HEK293 (cell line): ENCODE measurements around the gene FLCN.

ENCODE experiments used
- CTCF ChIA-PET: fragments of 350-600 bp; formaldehyde crosslinking; extraction: SDS; loops from one replicate; lab custom pipeline; 2021; ENCODE audit warnings: antibody characterized with exemption; lab: Yijun Ruan, JAX
- POLR2A ChIA-PET: fragments of 300-600 bp; formaldehyde crosslinking; extraction: SDS; loops from one replicate; lab custom pipeline; 2020; ENCODE audit warnings: antibody characterized with exemption, inconsistent platforms; lab: Yijun Ruan, JAX
- H3K27ac ChIP-seq: fragments of 200-500 bp; sonication (Bioruptor generic); 2 replicates; pipeline ENCODE4 v1.5.1; 2014; ENCODE audit warnings: low read depth, low read length, control low read depth, inconsistent platforms; ENCODE audit errors: extremely low read depth
- H3K36me3 ChIP-seq, 2 experiments: fragments of 200-500 bp in 1 of 2; sonication (Bioruptor generic) in 1 of 2; 1 replicate in 1 of 2; 2 replicates in 1 of 2; pipeline ENCODE4 v1.5.1; 2014 to 2017; ENCODE audit warnings: inconsistent platforms in 2 of 2, low read length in 2 of 2; ENCODE audit not compliant: control insufficient read depth in 2 of 2, insufficient read depth in 1 of 2
- H3K4me1 ChIP-seq: fragments of 200-500 bp; sonication (Bioruptor generic); 2 replicates; pipeline ENCODE4 v1.5.1; 2014; ENCODE audit warnings: mild to moderate bottlenecking, low read length, inconsistent platforms; ENCODE audit not compliant: control insufficient read depth, insufficient read depth
- H3K4me3 ChIP-seq: 2 replicates; pipeline ENCODE4 v1.5.1; 2011; ENCODE audit warnings: low read depth, mild to moderate bottlenecking, control low read depth, low read length, moderate library complexity
- H3K9me3 ChIP-seq: fragments of 200-500 bp; sonication (Bioruptor generic); 2 replicates; pipeline ENCODE4 v1.5.1; 2014; ENCODE audit warnings: low read depth, low read length, inconsistent platforms; ENCODE audit not compliant: control insufficient read depth, insufficient read depth
- EGR2 ChIP-seq: fragments of 450-650 bp; formaldehyde crosslinking; IDR thresholded peaks from 2 replicates; pipeline ENCODE4 v1.5.1; 2016; ENCODE audit warnings: low read depth, missing biosample characterization, missing genetic modification characterization
- KLF9 ChIP-seq: fragments of 450-650 bp; formaldehyde crosslinking; IDR thresholded peaks from 2 replicates; pipeline ENCODE4 v1.5.1; 2016; ENCODE audit warnings: missing biosample characterization, missing genetic modification characterization, low read depth
- SCRT1 ChIP-seq: fragments of 450-650 bp; formaldehyde crosslinking; IDR thresholded peaks from 2 replicates; pipeline ENCODE4 v1.5.1; 2016; ENCODE audit warnings: missing biosample characterization, missing genetic modification characterization, borderline replicate concordance
- ZFHX2 ChIP-seq: fragments of 450-650 bp; formaldehyde crosslinking; conservative IDR thresholded peaks from 2 replicates; pipeline ENCODE4 v1.5.1; 2016; ENCODE audit warnings: missing biosample characterization, missing genetic modification characterization
- ZNF121 ChIP-seq: fragments of 450-650 bp; formaldehyde crosslinking; IDR thresholded peaks from 2 replicates; pipeline ENCODE4 v1.5.1; 2016; ENCODE audit warnings: missing biosample characterization, missing genetic modification characterization
- ZNF140 ChIP-seq: fragments of 450-650 bp; formaldehyde crosslinking; IDR thresholded peaks from 2 replicates; pipeline ENCODE4 v1.5.1; 2016; ENCODE audit warnings: missing biosample characterization, missing genetic modification characterization
- ZNF391 ChIP-seq: fragments of 450-650 bp; formaldehyde crosslinking; IDR thresholded peaks from 2 replicates; pipeline ENCODE4 v1.5.1; 2016; ENCODE audit warnings: low read depth, missing biosample characterization, missing genetic modification characterization, borderline replicate concordance
- ZNF521 ChIP-seq: fragments of 450-650 bp; formaldehyde crosslinking; IDR thresholded peaks from 2 replicates; pipeline ENCODE4 v1.5.1; 2017; ENCODE audit warnings: missing biosample characterization, mild to moderate bottlenecking, missing genetic modification characterization
- ZNF560 ChIP-seq: fragments of 450-650 bp; formaldehyde crosslinking; IDR thresholded peaks from 2 replicates; pipeline ENCODE4 v1.5.1; 2017; ENCODE audit warnings: missing biosample characterization, missing genetic modification characterization, borderline replicate concordance
- ZNF654 ChIP-seq: fragments of 450-650 bp; formaldehyde crosslinking; IDR thresholded peaks from 2 replicates; pipeline ENCODE4 v1.5.1; 2016; ENCODE audit warnings: low read depth, missing biosample characterization, missing genetic modification characterization
- ZXDB ChIP-seq: fragments of 450-650 bp; formaldehyde crosslinking; IDR thresholded peaks from 2 replicates; pipeline ENCODE4 v1.5.1; 2016; ENCODE audit warnings: missing biosample characterization, missing genetic modification characterization
- TF ChIP-seq, protein P1 (sequence below): fragments of 450-650 bp; formaldehyde crosslinking; IDR thresholded peaks from 2 replicates; pipeline ENCODE4 v1.5.1; 2016; ENCODE audit warnings: missing biosample characterization, missing genetic modification characterization
- TF ChIP-seq, protein P2 (sequence below): fragments of 450-650 bp; formaldehyde crosslinking; IDR thresholded peaks from 2 replicates; pipeline ENCODE4 v1.5.1; 2016; ENCODE audit warnings: missing biosample characterization, missing genetic modification characterization
- TF ChIP-seq, protein P3 (sequence below): fragments of 450-650 bp; formaldehyde crosslinking; IDR thresholded peaks from 2 replicates; pipeline ENCODE4 v1.5.1; 2017; ENCODE audit warnings: missing biosample characterization, missing genetic modification characterization

The FLCN gene

DNA sequence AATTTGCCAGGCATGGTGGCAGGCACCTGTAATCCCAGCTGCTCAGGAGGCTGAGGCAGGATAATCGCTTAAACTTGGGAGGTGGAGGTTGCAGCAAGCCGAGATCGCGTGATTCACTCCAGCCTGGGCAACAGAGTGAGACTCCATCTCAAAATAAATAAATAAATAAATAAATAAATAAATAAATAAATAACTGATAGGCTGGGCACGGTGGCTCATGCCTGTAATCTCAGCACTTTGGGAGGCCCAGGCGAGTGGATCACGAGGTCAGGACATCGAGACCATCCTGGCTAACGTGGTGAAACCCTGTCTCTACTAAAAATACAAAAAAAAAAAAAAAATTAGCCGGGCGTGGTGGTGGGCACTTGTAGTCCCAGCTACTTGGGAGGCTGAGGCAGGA is 18.7 kb upstream of the FLCN start (continued):
- TF ChIP-seq, protein P1, sequence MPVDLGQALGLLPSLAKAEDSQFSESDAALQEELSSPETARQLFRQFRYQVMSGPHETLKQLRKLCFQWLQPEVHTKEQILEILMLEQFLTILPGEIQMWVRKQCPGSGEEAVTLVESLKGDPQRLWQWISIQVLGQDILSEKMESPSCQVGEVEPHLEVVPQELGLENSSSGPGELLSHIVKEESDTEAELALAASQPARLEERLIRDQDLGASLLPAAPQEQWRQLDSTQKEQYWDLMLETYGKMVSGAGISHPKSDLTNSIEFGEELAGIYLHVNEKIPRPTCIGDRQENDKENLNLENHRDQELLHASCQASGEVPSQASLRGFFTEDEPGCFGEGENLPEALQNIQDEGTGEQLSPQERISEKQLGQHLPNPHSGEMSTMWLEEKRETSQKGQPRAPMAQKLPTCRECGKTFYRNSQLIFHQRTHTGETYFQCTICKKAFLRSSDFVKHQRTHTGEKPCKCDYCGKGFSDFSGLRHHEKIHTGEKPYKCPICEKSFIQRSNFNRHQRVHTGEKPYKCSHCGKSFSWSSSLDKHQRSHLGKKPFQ (tag by site-specific recombination) = 0 out of 2 replicates have a peak, but pooled peaks have one; percentile 18
- TF ChIP-seq ZNF140 = peak; percentile 72
- TF ChIP-seq ZNF560 (tag by site-specific recombination) = peak; percentile 71; the same call in 1 of the 2 replicates
- peak; percentile 38; the same call in 1 of the 2 replicates for TF ChIP-seq ZNF654 (tag by site-specific recombination)

DNA sequence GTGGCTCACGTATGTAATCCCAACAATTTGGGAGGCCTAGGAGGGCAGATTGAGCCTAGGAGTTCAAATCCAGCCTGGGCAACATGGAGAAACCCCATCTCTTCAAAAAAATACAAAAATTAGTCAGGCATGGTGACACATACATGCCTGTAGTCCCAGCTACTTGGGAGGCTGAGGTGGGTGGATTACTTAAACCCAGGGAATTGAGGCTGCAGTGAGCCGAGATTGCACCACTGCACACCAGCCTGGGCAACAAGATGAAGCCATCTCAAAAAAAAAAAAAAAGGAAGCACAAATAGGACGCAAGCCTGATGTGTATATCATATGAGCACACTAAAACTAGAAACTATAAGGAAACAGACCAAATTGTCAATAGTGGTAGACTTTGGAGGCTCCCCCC is 17.1 kb upstream of the FLCN start:
- Histone ChIP-seq H3K9me3 (no peaks in the 10 kb centered on the region), H3K4me1 (no peaks in the 10 kb centered on the region), H3K27ac (no peak overlapping the region), H3K36me3 (peaks cover 86 to 89% of the 10 kb centered on the region in 2 experiments), H3K4me3 (no peak overlapping the region)
- CTCF ChIA-PET = interaction anchor here (0.5 to 1.5 kb wide), 2 partner anchors 17 to 334 kb away, joined by 3 to 6 read pairs; no protein-coding TSS in a partner anchor
- POLR2A ChIA-PET = interaction anchor here (1.6 kb wide), 1 partner anchor 27 kb away, joined by 8 read pairs; the partner anchor contains the start of gene COPS3
- TF ChIP-seq KLF9 = no peak
- TF ChIP-seq ZNF391 (tag by site-specific recombination) = no peak

DNA sequence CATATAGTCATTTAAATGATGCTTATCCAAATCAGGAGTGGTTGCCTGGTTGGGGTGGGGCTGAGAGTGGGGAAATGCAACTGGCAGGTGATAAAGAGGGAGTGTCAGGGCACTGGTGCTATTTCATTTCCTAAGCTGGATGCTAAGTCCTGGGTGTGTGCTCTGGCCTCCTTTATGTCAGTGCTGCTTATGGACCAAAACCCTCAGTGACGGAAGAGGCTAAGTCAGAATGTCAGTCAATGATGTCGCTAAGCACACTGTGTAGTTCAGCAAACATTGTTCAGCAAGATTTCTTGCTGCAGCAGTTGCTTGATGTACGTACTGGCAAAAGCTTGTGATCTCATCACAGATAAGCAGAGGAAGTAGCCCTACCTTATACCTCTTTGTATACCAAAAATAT is 16.4 kb upstream of the FLCN start:
- CTCF ChIA-PET = interaction anchor here (0.5 kb wide), 1 partner anchor 334 kb away, joined by 3 read pairs; no protein-coding TSS in a partner anchor
- no peaks in the 10 kb centered on the region for H3K9me3 ChIP-seq
- TF ChIP-seq, protein P2, sequence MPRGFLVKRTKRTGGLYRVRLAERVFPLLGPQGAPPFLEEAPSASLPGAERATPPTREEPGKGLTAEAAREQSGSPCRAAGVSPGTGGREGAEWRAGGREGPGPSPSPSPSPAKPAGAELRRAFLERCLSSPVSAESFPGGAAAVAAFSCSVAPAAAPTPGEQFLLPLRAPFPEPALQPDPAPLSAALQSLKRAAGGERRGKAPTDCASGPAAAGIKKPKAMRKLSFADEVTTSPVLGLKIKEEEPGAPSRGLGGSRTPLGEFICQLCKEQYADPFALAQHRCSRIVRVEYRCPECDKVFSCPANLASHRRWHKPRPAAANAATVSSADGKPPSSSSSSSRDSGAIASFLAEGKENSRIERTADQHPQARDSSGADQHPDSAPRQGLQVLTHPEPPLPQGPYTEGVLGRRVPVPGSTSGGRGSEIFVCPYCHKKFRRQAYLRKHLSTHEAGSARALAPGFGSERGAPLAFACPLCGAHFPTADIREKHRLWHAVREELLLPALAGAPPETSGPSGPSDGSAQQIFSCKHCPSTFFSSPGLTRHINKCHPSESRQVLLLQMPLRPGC (tag by site-specific recombination) = no peak
- TF ChIP-seq ZNF121 (tag by site-specific recombination) = no peak
- no peak for TF ChIP-seq ZNF521
- no peak for TF ChIP-seq SCRT1 (tag by site-specific recombination)
- TF ChIP-seq, protein P3, sequence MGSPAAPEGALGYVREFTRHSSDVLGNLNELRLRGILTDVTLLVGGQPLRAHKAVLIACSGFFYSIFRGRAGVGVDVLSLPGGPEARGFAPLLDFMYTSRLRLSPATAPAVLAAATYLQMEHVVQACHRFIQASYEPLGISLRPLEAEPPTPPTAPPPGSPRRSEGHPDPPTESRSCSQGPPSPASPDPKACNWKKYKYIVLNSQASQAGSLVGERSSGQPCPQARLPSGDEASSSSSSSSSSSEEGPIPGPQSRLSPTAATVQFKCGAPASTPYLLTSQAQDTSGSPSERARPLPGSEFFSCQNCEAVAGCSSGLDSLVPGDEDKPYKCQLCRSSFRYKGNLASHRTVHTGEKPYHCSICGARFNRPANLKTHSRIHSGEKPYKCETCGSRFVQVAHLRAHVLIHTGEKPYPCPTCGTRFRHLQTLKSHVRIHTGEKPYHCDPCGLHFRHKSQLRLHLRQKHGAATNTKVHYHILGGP = no peak
- TF ChIP-seq, all 188 proteins: peak for 0
- POLR2A ChIA-PET = interaction anchor here (1.6 kb wide), 1 partner anchor 27 kb away, joined by 8 read pairs; the partner anchor contains the start of gene COPS3
- H3K27ac ChIP-seq = no peak overlapping the region
- H3K36me3 ChIP-seq = peaks cover 86 to 89% of the 10 kb centered on the region in 2 experiments
- no peak overlapping the region for H3K4me3 ChIP-seq
- no peaks in the 10 kb centered on the region for H3K4me1 ChIP-seq

DNA sequence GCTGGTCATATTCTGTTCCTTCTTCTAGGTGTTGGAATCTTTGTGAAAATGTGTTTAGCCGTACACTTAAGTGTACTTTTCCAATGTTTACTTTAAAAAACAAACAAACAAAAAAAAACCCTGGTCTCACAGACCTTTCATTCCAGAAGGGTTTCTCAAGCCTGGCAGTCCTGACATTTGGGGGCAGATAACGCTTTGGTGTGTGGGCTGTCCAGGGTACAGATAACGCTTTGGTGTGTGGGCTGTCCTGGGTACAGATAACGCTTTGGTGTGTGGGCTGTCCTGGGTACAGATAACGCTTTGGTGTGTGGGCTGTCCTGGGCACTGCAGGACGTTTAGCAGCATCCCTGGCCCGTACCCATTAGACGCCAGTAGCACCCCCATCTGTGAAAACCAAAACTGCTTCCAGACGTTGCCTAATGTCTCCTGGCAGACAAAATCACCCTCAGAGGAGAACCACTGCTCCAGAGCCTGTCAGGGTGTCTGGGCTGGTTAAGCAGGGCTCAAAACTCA is 15.2 kb upstream of the FLCN start:
- TF ChIP-seq ZXDB (tag by site-specific recombination) (no peak), ZFHX2 (tag by site-specific recombination) (peak; percentile 87), EGR2 (tag by site-specific recombination) (peak; percentile 81; the same call in 1 of the 2 replicates)
- H3K36me3 ChIP-seq = peaks cover 87 to 89% of the 10 kb centered on the region in 2 experiments
- ChIA-PET CTCF (interaction anchor here (0.6 kb wide), 1 partner anchor 61 kb away, joined by 3 read pairs; no protein-coding TSS in a partner anchor), POLR2A (no interaction called here)
- H3K27ac ChIP-seq = no peak overlapping the region
- H3K4me1 ChIP-seq = no peaks in the 10 kb centered on the region
- H3K4me3 ChIP-seq = no peak overlapping the region
- no peaks in the 10 kb centered on the region for H3K9me3 ChIP-seq
